IPS-18c (cell line): ENCODE measurements around the gene C1QTNF1.

ENCODE experiments used
- H3K4me3 ChIP-seq: 2 replicates; pipeline ENCODE4 v1.7.0; 2013; ENCODE audit warnings: low read depth, mild to moderate bottlenecking, low read length, moderate library complexity; ENCODE audit not compliant: insufficient read depth
- H3K9me3 ChIP-seq: one replicate; pipeline ENCODE4 v1.6.1; 2013; ENCODE audit warnings: mild to moderate bottlenecking, low read length, moderate library complexity; ENCODE audit not compliant: control insufficient read depth, insufficient read depth

The C1QTNF1 gene

GRCh38 chr17:78991017-78991738, 32.8 kb upstream of the C1QTNF1 start:
- Histone ChIP-seq H3K4me3 (no peak overlapping the region), H3K9me3 (no peaks in the 10 kb centered on the region)

- no peak overlapping the region for H3K4me3 ChIP-seq
These were observed 31.9 kb upstream of the C1QTNF1 start for GRCh38 chr17:78991906-78992532.

GRCh38 chr17:78992542-78993212, 31.3 kb upstream of the C1QTNF1 start:
- Histone ChIP-seq H3K9me3 (no peaks in the 10 kb centered on the region), H3K4me3 (no peak overlapping the region)

More at GRCh38 chr17:78991906-78992532, 31.9 kb upstream of the C1QTNF1 start:
- no peaks in the 10 kb centered on the region for H3K9me3 ChIP-seq

GRCh38 chr17:78993241-78993956, 30.6 kb upstream of the C1QTNF1 start:
- H3K4me3 ChIP-seq = no peak overlapping the region
- H3K9me3 ChIP-seq = no peaks in the 10 kb centered on the region

GRCh38 chr17:78993981-78994671, 29.8 kb upstream of the C1QTNF1 start:
- Histone ChIP-seq H3K9me3 (no peaks in the 10 kb centered on the region), H3K4me3 (no peak overlapping the region)

- Histone ChIP-seq H3K4me3 (no peak overlapping the region), H3K9me3 (no peaks in the 10 kb centered on the region)
These were observed 28.8 kb upstream of the C1QTNF1 start for GRCh38 chr17:78995022-78995760.

- Histone ChIP-seq H3K9me3 (no peaks in the 10 kb centered on the region), H3K4me3 (no peak overlapping the region)
These were observed 28.1 kb upstream of the C1QTNF1 start for GRCh38 chr17:78995761-78996451.

- no peak overlapping the region for H3K4me3 ChIP-seq
- H3K9me3 ChIP-seq = no peaks in the 10 kb centered on the region
These were observed 27.2 kb upstream of the C1QTNF1 start for GRCh38 chr17:78996781-78997201.

- Histone ChIP-seq H3K4me3 (no peak overlapping the region), H3K9me3 (no peaks in the 10 kb centered on the region)
These were observed 26.7 kb upstream of the C1QTNF1 start for GRCh38 chr17:78997231-78997741.

GRCh38 chr17:78997881-78998280, 26.1 kb upstream of the C1QTNF1 start:
- Histone ChIP-seq H3K4me3 (no peak overlapping the region), H3K9me3 (no peaks in the 10 kb centered on the region)

- Histone ChIP-seq H3K9me3 (no peaks in the 10 kb centered on the region), H3K4me3 (no peak overlapping the region)
These were observed 25.5 kb upstream of the C1QTNF1 start for GRCh38 chr17:78998311-78999055.

GRCh38 chr17:78999056-78999768, 24.8 kb upstream of the C1QTNF1 start:
- Histone ChIP-seq H3K4me3 (no peak overlapping the region), H3K9me3 (no peaks in the 10 kb centered on the region)

- H3K9me3 ChIP-seq = no peaks in the 10 kb centered on the region
- H3K4me3 ChIP-seq = no peak overlapping the region
These were observed 24.0 kb upstream of the C1QTNF1 start for GRCh38 chr17:78999947-79000395.

GRCh38 chr17:79000396-79001189, 23.4 kb upstream of the C1QTNF1 start:
- no peak overlapping the region for H3K4me3 ChIP-seq
- no peaks in the 10 kb centered on the region for H3K9me3 ChIP-seq
